Choroid plexus epithelial cell (primary cell): ENCODE results near the gene SBF1.

Experiments used
- DNase-seq: peaks from one replicate; pipeline ENCODE4 v3.0.0-alpha.2; 2010; ENCODE audit warnings: low read depth
- H3K4me3 ChIP-seq: 2 replicates; pipeline ENCODE4 v1.5.1; 2011; ENCODE audit warnings: low read depth, mild to moderate bottlenecking, control low read depth, low read length, moderate library complexity
- CTCF ChIP-seq: conservative IDR thresholded peaks from 2 replicates; pipeline ENCODE4 v1.5.1; 2011; ENCODE audit warnings: low read depth, mild to moderate bottlenecking, control low read depth, inconsistent platforms, low read length, moderate library complexity

Gene SBF1

GRCh38 chr22:50406416-50407170 lies 68.2 kb downstream of the SBF1 start:
- no peak for DNase-seq
- TF ChIP-seq CTCF: no peak
- H3K4me3 ChIP-seq: no peak overlapping the region

GRCh38 chr22:50403701-50404101 lies 71.1 kb downstream of the SBF1 start:
- DNase-seq: peak; percentile 21
- H3K4me3 ChIP-seq: no peak overlapping the region
- TF ChIP-seq CTCF: no peak

- no peak overlapping the region for H3K4me3 ChIP-seq
- no peak for DNase-seq
- TF ChIP-seq CTCF: no peak
Measured at GRCh38 chr22:50401907-50402306, 72.9 kb downstream of the SBF1 start.

GRCh38 chr22:50400931-50401330 lies 73.9 kb downstream of the SBF1 start:
- no peak overlapping the region for H3K4me3 ChIP-seq
- DNase-seq: no peak
- TF ChIP-seq CTCF: no peak

- H3K4me3 ChIP-seq: no peak overlapping the region
- DNase-seq: no peak
- no peak for TF ChIP-seq CTCF
Measured at GRCh38 chr22:50400406-50400805, 74.4 kb downstream of the SBF1 start.

GRCh38 chr22:50399751-50400331 lies 75.0 kb downstream of the SBF1 start:
- no peak overlapping the region for H3K4me3 ChIP-seq
- peak; percentile 52 for TF ChIP-seq CTCF
- DNase-seq: peak; percentile 40
